ENCODE measurements around the gene COL4A5. TPM values are rescaled to one million over a fixed set of nuclear protein-coding genes. Genes with fewer than 3 reads are reported as not detected.

The COL4A5 gene
- total RNA-seq, 1 experiment from 2014 or later, result 51.3 TPM

- Histone ChIP-seq H3K9ac (ENCODE audit: extremely low read depth, insufficient read length, low read length) (no peak overlapping the region), H4K5ac (ENCODE audit: insufficient read length, low read depth, low read length) (no peak overlapping the region), H3K27me3 (ENCODE audit: insufficient read depth, low read length) (no peaks in the 10 kb centered on the region; the same call in 1 of the 2 replicates), H3K4me1 (ENCODE audit: insufficient read depth, low read length) (peaks cover 4% of the 10 kb centered on the region; the same call in 1 of the 2 replicates), H2BK5ac (ENCODE audit: insufficient read length, low read length) (no peak overlapping the region), H4K8ac (replicated peaks; ENCODE audit: insufficient read length, low read depth, low read length) (no peak overlapping the region), H3K4me2 (ENCODE audit: insufficient read depth, insufficient read length, low read length) (no peak overlapping the region), H3K27ac (ENCODE audit: insufficient read length, low read depth, low read length) (no peak overlapping the region), H3K56ac (ENCODE audit: insufficient read length, low read depth, low read length) (no peak overlapping the region), H3K79me2 (ENCODE audit: insufficient read depth, low read length) (no peaks in the 10 kb centered on the region), H2BK120ac (ENCODE audit: low read depth, low read length, poor library complexity, severe bottlenecking) (no peak overlapping the region), H3K9me3 (ENCODE audit: control insufficient read depth, low read depth, low read length) (no peaks in the 10 kb centered on the region), H3K14ac (ENCODE audit: insufficient read depth, low read length) (no peak overlapping the region), H2BK12ac (ENCODE audit: insufficient read length, low read depth, low read length) (no peak overlapping the region), H2BK20ac (ENCODE audit: low read depth, low read length, poor library complexity, severe bottlenecking) (no peak overlapping the region), H4K91ac (ENCODE audit: insufficient read length, low read depth, low read length) (no peak overlapping the region), H2BK15ac (ENCODE audit: low read depth, low read length) (no peak overlapping the region), H2AFZ (ENCODE audit: low read length) (no peak overlapping the region), H3K23ac (ENCODE audit: insufficient read length, low read depth, low read length) (no peak overlapping the region), H3K23me2 (ENCODE audit: insufficient read length, low read depth, low read length, poor library complexity, severe bottlenecking) (no peaks in the 10 kb centered on the region), H3K4ac (ENCODE audit: low read depth, low read length) (no peak overlapping the region), H4K20me1 (ENCODE audit: control insufficient read depth, insufficient read depth, insufficient read length) (no peaks in the 10 kb centered on the region), H2AK5ac (ENCODE audit: insufficient read length, low read length) (no peak overlapping the region), H3K79me1 (ENCODE audit: insufficient read depth, low read depth, low read length, poor library complexity, severe bottlenecking) (no peaks in the 10 kb centered on the region), H3K18ac (ENCODE audit: insufficient read length, low read depth, low read length) (no peak overlapping the region), H3T11ph (ENCODE audit: low read length) (no peak overlapping the region)
- TF ChIP-seq, protein P1, sequence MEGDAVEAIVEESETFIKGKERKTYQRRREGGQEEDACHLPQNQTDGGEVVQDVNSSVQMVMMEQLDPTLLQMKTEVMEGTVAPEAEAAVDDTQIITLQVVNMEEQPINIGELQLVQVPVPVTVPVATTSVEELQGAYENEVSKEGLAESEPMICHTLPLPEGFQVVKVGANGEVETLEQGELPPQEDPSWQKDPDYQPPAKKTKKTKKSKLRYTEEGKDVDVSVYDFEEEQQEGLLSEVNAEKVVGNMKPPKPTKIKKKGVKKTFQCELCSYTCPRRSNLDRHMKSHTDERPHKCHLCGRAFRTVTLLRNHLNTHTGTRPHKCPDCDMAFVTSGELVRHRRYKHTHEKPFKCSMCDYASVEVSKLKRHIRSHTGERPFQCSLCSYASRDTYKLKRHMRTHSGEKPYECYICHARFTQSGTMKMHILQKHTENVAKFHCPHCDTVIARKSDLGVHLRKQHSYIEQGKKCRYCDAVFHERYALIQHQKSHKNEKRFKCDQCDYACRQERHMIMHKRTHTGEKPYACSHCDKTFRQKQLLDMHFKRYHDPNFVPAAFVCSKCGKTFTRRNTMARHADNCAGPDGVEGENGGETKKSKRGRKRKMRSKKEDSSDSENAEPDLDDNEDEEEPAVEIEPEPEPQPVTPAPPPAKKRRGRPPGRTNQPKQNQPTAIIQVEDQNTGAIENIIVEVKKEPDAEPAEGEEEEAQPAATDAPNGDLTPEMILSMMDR (conservative IDR thresholded peaks at IDR 0.05), result no peak
- peaks cover 16 to 25% of the 10 kb centered on the region in 2 experiments for H3K4me1 Mint-ChIP-seq
- H3K27ac Mint-ChIP-seq, result peak overlapping the region in 1 of 3 experiments; percentile 56; a peak in 1 of 7 replicates
- H3K36me3 Mint-ChIP-seq (ENCODE audit: insufficient read depth in 1 of 3, low read depth in 3 of 3), result peaks cover 0 to 3% (median 0%) of the 10 kb centered on the region in 3 experiments; a peak in 2 of 7 replicates
- no peaks in the 10 kb centered on the region for H3K9me3 Mint-ChIP-seq
- no CpG with 5 or more reads among the region's 1 CpG for WGBS (ENCODE audit: extremely low coverage, insufficient read length, low lambda C conversion rate)
- peak overlapping the region in 1 of 2 experiments; percentile 30; a peak in 2 of 5 replicates for H3K4me3 Mint-ChIP-seq
- peaks cover 25% of the 10 kb centered on the region for H3K27me3 Mint-ChIP-seq (ENCODE audit: low read depth)
- DNase-seq, result peak; percentile 34
These were observed 13.4 kb upstream of the COL4A5 start for GRCh38 chrX:108426262-108426661.

All from H9 (cell line).